ENCODE data around the gene RBM15.

RBM15 gene

GRCh38 chr1:110338886-110339406 is at the start of gene RBM15:
Gene RBM15 (plus strand): TSS chr1:110339377. CDS start chr1:110339406, 29 bp downstream.
- DNase-seq (ENCODE audit: extremely low read depth in 1 of 2, low read depth in 1 of 2), result peak; percentile 90 to 97

GRCh38 chr1:110291241-110292030 is 47.7 kb upstream of the RBM15 start:
- no peak for DNase-seq (ENCODE audit: extremely low read depth in 1 of 2, low read depth in 1 of 2)

GRCh38 chr1:110292031-110292741 is 47.0 kb upstream of the RBM15 start:
- DNase-seq (ENCODE audit: extremely low read depth in 1 of 2, low read depth in 1 of 2), result no peak

GRCh38 chr1:110293601-110294104 is 45.5 kb upstream of the RBM15 start:
- DNase-seq (ENCODE audit: extremely low read depth in 1 of 2, low read depth in 1 of 2), result no peak

DNA sequence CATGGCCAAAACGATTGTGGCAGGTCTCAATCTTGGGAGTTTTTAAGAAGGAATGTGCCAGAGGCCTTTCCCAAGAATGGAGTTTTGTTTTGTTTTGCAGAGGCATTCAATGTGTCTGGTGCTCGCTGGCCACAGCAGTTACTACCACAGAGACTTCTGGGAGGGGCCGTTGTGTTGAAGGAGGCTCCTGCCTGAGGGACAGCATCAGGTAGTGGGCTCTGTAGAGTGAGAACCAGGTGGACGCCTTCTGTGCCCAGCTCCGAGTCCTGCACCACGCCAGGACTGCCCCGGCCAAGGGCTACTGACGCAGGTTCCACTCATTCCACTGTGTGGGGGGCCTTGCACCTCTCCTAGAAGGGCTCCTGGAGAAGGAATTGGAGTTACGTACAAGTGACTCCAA is 44.9 kb upstream of the RBM15 start:
- no peak for DNase-seq (ENCODE audit: extremely low read depth in 1 of 2, low read depth in 1 of 2)

DNA sequence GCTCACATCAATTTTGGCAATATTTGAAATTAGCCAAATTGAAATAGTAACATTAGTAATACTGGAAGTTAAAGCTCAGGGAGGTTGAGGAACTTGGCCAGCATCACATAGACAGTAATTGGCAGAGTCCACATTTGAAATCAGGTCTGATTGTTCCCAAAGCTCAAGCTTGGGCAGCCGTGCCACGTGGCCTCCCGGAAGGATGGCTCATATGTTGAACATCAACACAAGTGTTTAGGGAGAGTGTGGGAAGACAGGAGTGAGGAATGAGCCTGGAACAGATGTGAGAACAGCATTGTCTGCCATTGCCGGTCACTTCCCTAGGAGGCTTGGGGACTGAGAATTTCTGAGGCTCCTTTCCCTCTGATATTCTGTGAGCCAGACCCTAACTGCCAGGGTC is 40.2 kb upstream of the RBM15 start:
- no peak for DNase-seq (ENCODE audit: extremely low read depth in 1 of 2, low read depth in 1 of 2)

GRCh38 chr1:110300412-110301085 is 38.6 kb upstream of the RBM15 start:
- no peak for DNase-seq (ENCODE audit: extremely low read depth in 1 of 2, low read depth in 1 of 2)

DNA sequence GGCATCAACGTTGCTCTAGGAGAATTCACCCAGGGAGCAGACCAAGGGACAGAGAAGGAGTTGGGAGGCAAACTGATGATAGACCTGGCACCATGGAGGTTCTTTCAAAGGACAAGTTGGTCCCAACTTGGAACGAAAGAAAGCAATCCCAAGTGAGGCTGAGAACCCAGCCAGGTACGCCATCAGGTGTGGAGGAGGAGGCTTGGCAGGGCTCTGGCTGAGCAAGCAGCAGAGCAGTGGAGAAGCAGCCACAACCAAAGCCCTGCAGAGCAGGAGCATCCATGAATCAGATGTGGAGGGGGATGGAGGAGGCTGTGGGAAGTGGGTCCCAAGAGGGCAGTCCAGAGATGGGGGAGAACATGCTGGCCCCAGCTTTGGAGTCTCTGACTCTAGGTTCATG is 36.3 kb upstream of the RBM15 start:
- no peak for DNase-seq (ENCODE audit: extremely low read depth in 1 of 2, low read depth in 1 of 2)

DNA sequence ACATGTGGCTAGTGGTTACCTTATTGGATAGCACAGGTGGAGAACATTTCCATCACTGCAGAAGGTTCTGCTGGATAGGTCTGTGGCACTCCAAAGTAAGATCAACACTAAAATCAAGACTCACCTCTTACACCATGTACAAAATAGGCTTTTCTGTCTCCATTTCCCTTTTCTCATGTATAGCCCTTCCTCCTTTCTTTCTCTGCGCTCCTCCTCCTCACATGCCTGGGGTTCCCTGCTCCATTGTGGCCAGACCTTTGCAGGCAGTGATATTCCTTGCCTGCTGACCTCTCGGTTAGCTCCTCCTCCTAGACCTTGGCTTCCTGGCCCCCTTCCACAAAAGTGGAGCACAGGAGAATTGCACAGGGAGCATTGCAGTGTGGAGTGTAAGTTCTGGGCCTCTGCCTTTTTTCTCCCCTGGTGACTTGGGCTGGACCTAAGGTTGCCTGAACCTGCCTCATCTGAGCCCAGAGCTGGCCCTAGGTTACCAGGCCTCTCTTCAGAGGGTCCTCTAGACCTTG is 33.2 kb upstream of the RBM15 start:
- no peak for DNase-seq (ENCODE audit: extremely low read depth in 1 of 2, low read depth in 1 of 2)

- no peak for DNase-seq (ENCODE audit: extremely low read depth in 1 of 2, low read depth in 1 of 2)
These were observed 31.8 kb upstream of the RBM15 start for GRCh38 chr1:110307239-110307974.

- no peak for DNase-seq (ENCODE audit: extremely low read depth in 1 of 2, low read depth in 1 of 2)
These were observed 30.9 kb upstream of the RBM15 start for GRCh38 chr1:110308247-110308646.

- no peak for DNase-seq (ENCODE audit: extremely low read depth in 1 of 2, low read depth in 1 of 2)
These were observed 30.0 kb upstream of the RBM15 start for GRCh38 chr1:110309139-110309538.

DNA sequence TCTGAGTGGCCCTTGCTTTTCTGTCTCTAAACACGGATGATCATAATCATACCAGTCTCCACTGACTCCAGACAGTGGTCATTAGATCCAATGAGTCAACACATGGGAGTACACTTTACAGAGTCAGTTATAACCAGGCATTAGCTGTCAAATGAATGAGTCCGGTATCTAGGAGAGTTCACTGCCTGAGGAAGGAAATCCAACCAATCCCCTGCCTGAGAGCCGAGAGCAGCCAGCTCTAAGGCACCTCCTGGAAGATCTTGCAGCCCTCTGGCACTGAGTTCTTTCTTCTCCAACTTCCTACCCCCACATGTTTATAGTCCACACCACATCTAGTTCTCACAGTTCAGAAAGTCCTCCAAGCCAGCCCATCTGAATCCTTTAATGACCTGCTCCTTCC is 29.4 kb upstream of the RBM15 start:
- no peak for DNase-seq (ENCODE audit: extremely low read depth in 1 of 2, low read depth in 1 of 2)

DNA sequence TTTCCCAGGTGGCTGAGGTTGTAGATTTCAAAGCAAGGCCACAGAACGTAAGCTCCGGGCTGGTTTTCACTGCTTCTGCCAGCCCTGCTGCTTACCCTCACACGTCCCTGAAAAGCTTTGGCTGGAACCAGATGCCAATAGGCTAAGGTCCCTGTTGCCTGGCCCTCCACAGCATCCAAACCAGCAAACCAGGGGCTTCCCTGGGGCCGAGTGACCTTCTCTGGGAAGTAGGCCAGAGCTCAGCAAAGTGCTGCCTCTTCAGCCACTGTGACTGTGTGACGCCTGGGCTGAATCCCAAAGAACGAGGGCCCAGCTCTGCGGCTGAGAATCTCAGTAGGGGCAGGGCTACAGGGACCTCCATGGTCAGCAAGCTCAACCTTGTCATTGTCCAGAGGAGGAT is 28.9 kb upstream of the RBM15 start:
- no peak for DNase-seq (ENCODE audit: extremely low read depth in 1 of 2, low read depth in 1 of 2)

DNA sequence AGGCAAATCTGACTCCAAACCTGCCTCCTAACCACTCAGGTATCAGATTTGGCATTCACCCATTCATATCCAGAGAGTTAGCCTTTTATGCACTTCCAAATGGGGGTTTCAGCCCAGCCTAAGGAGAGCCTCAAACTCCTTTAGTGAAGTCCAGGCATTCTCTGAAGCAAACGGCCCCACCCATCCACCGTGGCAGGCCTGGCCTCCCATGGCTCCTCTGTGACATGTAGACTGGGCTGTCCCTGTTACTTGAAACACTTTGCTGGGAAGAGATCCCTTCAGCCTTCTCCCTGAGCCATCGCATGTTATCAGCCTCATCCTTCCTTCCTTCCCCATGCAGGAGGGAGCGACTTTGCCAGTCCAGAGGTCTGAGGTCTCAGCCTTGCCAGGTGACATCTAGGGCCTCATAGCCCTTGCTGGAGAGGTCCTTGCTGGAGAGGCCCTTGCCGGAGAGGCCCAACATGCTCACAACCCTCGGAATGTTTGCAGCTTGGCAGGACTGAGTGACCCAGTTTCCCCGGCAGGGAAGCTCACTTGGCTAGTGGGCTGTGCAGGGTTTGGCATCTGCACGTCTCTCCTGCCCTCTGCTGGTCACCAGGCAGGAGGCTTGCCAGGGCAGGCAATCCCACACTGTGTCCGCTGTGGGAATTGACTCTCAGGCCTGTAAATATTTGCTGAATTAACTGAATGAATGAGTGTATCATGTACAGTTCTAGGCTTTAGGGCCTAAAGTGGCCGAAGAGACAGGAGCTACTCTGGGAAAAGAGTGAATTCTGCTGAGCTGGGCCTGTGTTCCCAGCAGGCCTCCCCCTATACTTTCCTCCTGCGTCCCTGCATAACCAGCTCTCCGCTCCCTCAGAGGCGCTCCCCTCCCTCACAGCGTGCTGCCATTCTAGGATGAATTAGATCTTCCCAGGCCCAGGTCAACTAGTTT is 26.7 kb upstream of the RBM15 start:
- peak; percentile 45 to 53 for DNase-seq (ENCODE audit: extremely low read depth in 1 of 2, low read depth in 1 of 2)

- no peak for DNase-seq (ENCODE audit: extremely low read depth in 1 of 2, low read depth in 1 of 2)
These were observed 22.4 kb upstream of the RBM15 start for GRCh38 chr1:110316735-110317134.

- no peak for DNase-seq (ENCODE audit: extremely low read depth in 1 of 2, low read depth in 1 of 2)
These were observed 21.1 kb upstream of the RBM15 start for GRCh38 chr1:110318046-110318445.

DNA sequence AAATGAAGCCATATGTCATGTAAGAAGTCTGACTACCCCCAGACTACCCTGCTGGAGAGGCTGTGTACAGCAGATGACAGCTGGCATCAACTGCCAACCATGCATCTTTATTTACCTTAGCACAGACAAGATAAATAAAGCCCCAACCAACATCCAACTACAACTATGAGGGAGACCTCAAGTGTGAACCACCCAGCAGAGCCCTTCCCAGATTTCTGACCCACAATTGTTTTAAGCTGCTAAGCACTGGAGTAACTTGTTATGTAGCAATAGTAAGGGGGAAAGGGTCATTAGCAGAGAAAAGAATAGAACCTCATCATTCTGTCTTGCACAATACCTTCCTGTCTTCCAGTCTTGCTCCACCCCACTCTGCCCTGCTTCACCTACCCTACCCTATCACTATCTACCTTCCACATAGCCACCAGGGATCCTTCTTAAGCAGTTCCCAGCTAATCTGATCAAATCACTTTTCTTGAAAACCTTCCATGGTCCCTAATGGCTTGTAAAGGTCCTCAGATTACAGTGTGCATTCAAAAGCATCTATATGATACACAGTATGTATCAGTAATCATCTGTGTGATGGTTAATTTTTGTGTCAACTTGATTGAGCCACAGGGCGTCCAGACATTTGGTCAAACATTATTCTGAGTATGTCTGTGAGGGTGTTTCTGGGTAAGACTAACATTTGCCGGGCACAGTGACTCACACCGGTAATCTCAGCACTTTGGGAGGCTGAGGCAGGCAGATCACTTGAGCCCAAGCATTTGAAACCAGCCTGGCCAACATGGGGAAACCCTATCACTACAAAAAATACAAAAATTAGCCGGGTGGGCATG is 19.6 kb upstream of the RBM15 start:
- no peak for DNase-seq (ENCODE audit: extremely low read depth in 1 of 2, low read depth in 1 of 2)

DNA sequence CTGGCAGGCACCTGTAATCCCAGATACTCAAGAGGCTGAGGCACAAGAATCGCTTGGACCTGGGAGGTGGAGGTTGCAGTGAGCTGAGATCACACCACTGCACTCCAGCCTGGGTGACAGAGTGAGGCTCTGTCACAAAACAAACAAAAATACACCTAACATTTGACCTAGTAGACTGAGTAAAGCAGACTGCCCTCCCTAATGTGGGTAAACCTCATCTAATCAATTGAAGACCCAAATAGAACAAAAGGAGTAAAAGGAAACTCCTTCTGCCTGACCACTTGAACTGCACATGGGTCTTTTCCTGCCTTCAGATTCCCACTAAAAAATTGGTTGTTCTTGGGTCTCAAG is 19.0 kb upstream of the RBM15 start:
- DNase-seq (ENCODE audit: extremely low read depth in 1 of 2, low read depth in 1 of 2), result no peak
